Measurements from ENCODE around the gene CD55.

- TF ChIP-seq, protein P1, sequence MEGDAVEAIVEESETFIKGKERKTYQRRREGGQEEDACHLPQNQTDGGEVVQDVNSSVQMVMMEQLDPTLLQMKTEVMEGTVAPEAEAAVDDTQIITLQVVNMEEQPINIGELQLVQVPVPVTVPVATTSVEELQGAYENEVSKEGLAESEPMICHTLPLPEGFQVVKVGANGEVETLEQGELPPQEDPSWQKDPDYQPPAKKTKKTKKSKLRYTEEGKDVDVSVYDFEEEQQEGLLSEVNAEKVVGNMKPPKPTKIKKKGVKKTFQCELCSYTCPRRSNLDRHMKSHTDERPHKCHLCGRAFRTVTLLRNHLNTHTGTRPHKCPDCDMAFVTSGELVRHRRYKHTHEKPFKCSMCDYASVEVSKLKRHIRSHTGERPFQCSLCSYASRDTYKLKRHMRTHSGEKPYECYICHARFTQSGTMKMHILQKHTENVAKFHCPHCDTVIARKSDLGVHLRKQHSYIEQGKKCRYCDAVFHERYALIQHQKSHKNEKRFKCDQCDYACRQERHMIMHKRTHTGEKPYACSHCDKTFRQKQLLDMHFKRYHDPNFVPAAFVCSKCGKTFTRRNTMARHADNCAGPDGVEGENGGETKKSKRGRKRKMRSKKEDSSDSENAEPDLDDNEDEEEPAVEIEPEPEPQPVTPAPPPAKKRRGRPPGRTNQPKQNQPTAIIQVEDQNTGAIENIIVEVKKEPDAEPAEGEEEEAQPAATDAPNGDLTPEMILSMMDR (IDR thresholded peaks at IDR 0.05; ENCODE audit: insufficient read depth, low read length), result no peak
- TF ChIP-seq POLR2AphosphoS5 (IDR thresholded peaks at IDR 0.05; ENCODE audit: low read depth), result no peak
- no peak for TF ChIP-seq GABPA (IDR thresholded peaks at IDR 0.05; ENCODE audit: low read depth)
- no peak for TF ChIP-seq REST (IDR thresholded peaks at IDR 0.05; ENCODE audit: insufficient replicate concordance, low read depth)
Measured at GRCh38 chr1:207397525-207397926, 76.0 kb downstream of the CD55 start.
